HG03558 (cell line): ENCODE results near the gene C1QTNF3.

Source experiments
- ATAC-seq: cut with Tn5 transposase; IDR thresholded peaks from one replicate; pipeline ENCODE4 v1.9.1; 2021; ENCODE audit warnings: moderate number of reproducible peaks; ENCODE audit not compliant: unreplicated experiment; ENCODE audit errors: extremely low read depth

The C1QTNF3 gene

DNA sequence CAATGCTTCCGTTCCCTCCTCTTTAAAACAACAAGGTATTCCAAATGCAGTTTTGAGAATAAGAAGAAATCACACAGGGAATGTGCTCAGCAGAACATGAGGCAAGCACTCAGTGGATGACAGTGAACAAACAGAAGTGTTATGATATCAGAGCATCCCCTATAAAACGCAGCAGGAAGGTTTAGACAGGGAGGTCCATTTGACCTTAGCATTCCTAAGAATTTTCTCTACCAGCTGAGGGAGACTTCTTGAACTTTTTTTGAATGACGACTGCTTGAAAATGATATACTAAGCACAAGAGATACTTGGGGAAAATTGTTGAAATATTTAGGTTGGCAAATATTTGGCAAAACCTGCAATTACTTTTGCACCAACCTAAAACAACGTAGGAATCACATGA is 39.1 kb downstream of the C1QTNF3 start:
- no peak for ATAC-seq

GRCh38 chr5:34002629-34003328 is 40.2 kb downstream of the C1QTNF3 start:
- no peak for ATAC-seq

- ATAC-seq, result no peak
Observed at GRCh38 chr5:34001241-34001841, 41.7 kb downstream of the C1QTNF3 start.

- ATAC-seq, result no peak
Observed at GRCh38 chr5:33999978-34000377, 43.0 kb downstream of the C1QTNF3 start.

- ATAC-seq, result peak; percentile 78
Observed at GRCh38 chr5:33997331-33997983, 45.6 kb downstream of the C1QTNF3 start.

GRCh38 chr5:33995865-33996264 is 47.1 kb downstream of the C1QTNF3 start:
- no peak for ATAC-seq

- ATAC-seq, result no peak
Observed at GRCh38 chr5:33994845-33995244, 48.2 kb downstream of the C1QTNF3 start.

- ATAC-seq, result no peak
Observed at GRCh38 chr5:33992864-33993263, 50.1 kb downstream of the C1QTNF3 start.

- ATAC-seq, result no peak
Observed at GRCh38 chr5:33985447-33985846, 57.6 kb downstream of the C1QTNF3 start.

DNA sequence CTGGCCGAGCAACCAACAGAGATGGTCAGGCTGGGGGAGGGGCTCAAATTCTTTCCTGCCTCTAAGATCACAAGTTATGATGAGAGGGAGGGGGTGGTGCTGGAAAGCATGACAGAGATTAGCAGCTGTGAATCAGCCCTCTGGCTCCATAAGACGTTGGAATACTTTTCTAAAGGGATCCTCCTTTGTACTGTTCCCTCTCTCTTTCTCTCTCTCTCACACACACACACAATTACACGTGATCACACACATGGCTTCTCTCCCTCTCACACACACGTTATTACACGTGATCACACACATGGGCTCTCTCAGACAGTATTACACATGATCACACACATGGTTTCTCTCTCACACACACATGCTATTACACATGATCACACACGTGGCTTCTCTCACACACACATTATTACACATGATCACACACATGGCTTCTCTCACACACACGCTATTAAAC is 58.3 kb downstream of the C1QTNF3 start, which contains the start of gene SLC45A2:
Gene SLC45A2 (minus strand): TSS at position 23 of the 454 bp plus-strand sequence. CDS start 110 bp downstream, outside the sequence.
- no peak for ATAC-seq

GRCh38 chr5:33984178-33984577 is 58.8 kb downstream of the C1QTNF3 start:
- ATAC-seq, result no peak

GRCh38 chr5:33981408-33982162 is 61.4 kb downstream of the C1QTNF3 start:
- no peak for ATAC-seq

- no peak for ATAC-seq
Observed at GRCh38 chr5:33980030-33980429, 63.0 kb downstream of the C1QTNF3 start.

GRCh38 chr5:33978306-33978705 is 64.7 kb downstream of the C1QTNF3 start:
- ATAC-seq, result no peak

- no peak for ATAC-seq
Observed at GRCh38 chr5:33976307-33976706, 66.7 kb downstream of the C1QTNF3 start.

DNA sequence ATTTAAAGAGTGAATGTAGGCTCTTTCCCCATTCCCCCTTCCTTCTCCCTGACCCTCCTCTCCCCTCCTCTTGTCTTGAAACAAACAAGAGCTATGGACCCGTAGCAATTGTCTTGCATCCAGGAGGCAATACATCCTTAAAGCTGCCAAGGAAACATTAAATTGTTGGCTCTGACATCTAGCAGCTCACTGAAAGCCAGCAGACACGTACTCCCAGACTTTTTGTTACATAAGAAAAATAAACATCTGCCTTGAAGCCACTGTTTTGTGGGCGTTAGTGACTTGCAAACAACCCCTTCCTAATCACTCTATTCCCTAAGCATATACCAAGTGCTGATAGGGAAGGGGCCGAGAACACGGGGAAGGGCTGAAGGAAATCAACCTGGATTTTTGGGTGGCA is 67.2 kb downstream of the C1QTNF3 start:
- no peak for ATAC-seq

DNA sequence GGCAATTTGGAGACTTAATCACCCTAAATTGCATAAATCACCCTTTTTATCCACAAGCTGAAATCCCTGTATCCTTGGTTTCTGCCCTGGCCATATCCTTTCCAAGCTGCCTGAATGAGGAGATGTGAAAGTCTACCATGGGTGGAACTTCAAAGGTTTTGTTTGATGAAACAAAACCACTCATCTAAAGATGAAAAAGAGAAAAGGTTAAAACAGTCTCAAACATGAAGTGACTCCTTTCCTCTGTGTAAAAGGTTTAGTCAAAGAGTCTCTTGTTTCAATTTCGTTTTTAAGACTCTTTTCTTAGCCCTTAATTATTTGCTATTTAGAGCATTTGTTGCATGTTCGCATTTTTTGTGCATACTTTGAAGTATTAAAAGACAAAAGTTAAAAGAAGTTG is 69.7 kb downstream of the C1QTNF3 start:
- ATAC-seq, result no peak

GRCh38 chr5:33969572-33970452 is 73.2 kb downstream of the C1QTNF3 start:
- ATAC-seq, result no peak

- ATAC-seq, result no peak
Observed at GRCh38 chr5:33968211-33969005, 74.6 kb downstream of the C1QTNF3 start.
